BJ (cell line): ENCODE results near the gene UBE3D. TPM values are rescaled to one million over a fixed set of nuclear protein-coding genes. Genes with fewer than 3 reads are reported as not detected.
A peak's percentile ranks its signal among the peaks of the same experiment; 100 is the strongest.

ENCODE experiments used
- CTCF ChIA-PET: fragments of 350-600 bp; formaldehyde crosslinking; extraction: SDS; loops from one replicate; lab custom pipeline; 2021; ENCODE audit warnings: antibody characterized with exemption, inconsistent platforms; lab: Yijun Ruan, JAX
- POLR2A ChIA-PET: fragments of 300-600 bp; sonication (Branson Sonifier 250); formaldehyde crosslinking; extraction: SDS; loops from one replicate; lab custom pipeline; 2021; ENCODE audit warnings: antibody characterized with exemption; lab: Charles Lee
- DNase-seq: peaks from one replicate; pipeline ENCODE4 v3.0.0-alpha.2; 2011; ENCODE audit warnings: low read depth
- H3K27me3 ChIP-seq: 2 replicates; pipeline ENCODE4 v1.6.0; 2011; ENCODE audit warnings: low read length; ENCODE audit not compliant: control insufficient read depth, insufficient read depth
- H3K36me3 ChIP-seq: 2 replicates; pipeline ENCODE4 v1.5.1; 2011; ENCODE audit warnings: low read length; ENCODE audit not compliant: control insufficient read depth, insufficient read depth
- H3K4me3 ChIP-seq: 2 replicates; pipeline ENCODE4 v1.5.1; 2011; ENCODE audit warnings: low read depth, mild to moderate bottlenecking, control low read depth, low read length
- CTCF ChIP-seq: IDR thresholded peaks from 2 replicates; pipeline ENCODE4 v1.5.1; 2011; ENCODE audit warnings: low read depth, mild to moderate bottlenecking, control low read depth, inconsistent platforms, low read length, moderate library complexity; ENCODE audit not compliant: insufficient read depth
- polyA plus RNA-seq: library from polyadenylated mRNA; depleted of rRNA; stranded (reverse); fragments of >200 nt; gene quantifications from 2 replicates; pipeline ENCODE4 v1.2.3, GENCODE V29; 2011

The UBE3D gene
- polyA plus RNA-seq, 1 experiment: 2.1 TPM

- ChIA-PET POLR2A (no interaction called here), CTCF (interaction anchor here (1.4 kb wide), 1 partner anchor 12 kb away, joined by 3 read pairs; no protein-coding TSS in a partner anchor)
- DNase-seq: no peak
- Histone ChIP-seq H3K36me3 (no peaks in the 10 kb centered on the region), H3K27me3 (no peaks in the 10 kb centered on the region), H3K4me3 (no peak overlapping the region)
- TF ChIP-seq CTCF: no peak
These were observed 93.7 kb downstream of the UBE3D start for GRCh38 chr6:82971877-82972460.

GRCh38 chr6:82970839-82971238, 94.8 kb downstream of the UBE3D start:
- POLR2A ChIA-PET: no interaction called here
- H3K36me3 ChIP-seq: no peaks in the 10 kb centered on the region
- DNase-seq: no peak
- no peak for TF ChIP-seq CTCF
- no peak overlapping the region for H3K4me3 ChIP-seq
- CTCF ChIA-PET: no interaction called here
- H3K27me3 ChIP-seq: no peaks in the 10 kb centered on the region

DNA sequence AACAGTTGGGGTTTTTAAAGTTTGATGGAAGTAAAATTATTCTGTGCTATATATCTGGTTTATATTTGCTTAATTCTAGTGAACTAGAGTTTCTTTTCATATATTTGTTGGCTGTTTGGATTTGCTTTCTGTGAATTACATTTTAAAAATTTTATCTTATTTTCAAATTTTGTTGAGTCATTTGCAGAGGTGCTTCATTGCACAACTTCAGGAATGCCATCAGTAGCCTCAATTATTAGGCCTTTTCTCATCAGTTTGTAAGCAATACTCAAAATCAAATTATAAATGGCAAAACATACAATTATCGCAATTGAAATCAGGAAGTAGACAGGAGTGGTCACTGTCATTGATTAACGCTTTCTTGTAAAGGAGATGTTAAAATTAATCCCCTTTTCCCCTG, 96.9 kb downstream of the UBE3D start:
- no peak for TF ChIP-seq CTCF
- POLR2A ChIA-PET: no interaction called here
- Histone ChIP-seq H3K27me3 (no peaks in the 10 kb centered on the region), H3K4me3 (no peak overlapping the region), H3K36me3 (no peaks in the 10 kb centered on the region)
- CTCF ChIA-PET: no interaction called here
- no peak for DNase-seq

DNA sequence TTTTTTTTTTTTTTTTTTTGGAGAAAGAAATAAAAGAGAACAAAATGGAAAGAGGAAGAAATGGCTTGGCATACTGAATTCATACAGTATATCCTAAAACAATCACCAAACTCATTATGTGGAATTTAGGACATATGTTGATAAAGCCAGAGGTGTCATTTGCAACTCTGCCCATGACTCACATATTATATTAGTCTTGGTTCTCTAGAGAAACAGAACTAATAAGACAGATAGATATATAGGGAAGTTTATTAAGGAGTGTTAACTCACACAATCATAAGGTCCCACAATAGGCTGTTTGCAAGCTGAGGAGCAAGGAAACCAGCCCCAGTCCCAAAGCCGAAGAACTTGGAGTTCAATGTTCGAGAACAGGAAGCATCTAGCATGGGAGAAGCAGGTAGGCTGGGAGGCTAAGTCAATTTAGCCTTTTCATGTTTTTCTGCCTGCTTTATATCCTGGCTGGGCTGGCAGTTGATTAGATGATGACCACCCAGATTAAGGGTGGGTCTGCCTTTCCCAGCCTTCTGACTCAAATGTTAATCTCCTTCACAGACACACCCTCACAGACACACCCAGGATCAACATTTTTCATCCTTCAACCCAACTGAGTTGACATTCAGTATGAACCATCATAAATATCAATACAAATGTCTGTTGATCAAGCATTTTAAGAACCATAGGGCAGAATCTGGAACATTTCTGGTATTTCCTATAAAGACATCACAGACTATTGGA, 102.3 kb downstream of the UBE3D start:
- no peak for DNase-seq
- Histone ChIP-seq H3K4me3 (no peak overlapping the region), H3K36me3 (no peaks in the 10 kb centered on the region), H3K27me3 (no peaks in the 10 kb centered on the region)
- ChIA-PET CTCF (no interaction called here), POLR2A (no interaction called here)
- no peak for TF ChIP-seq CTCF

- no peaks in the 10 kb centered on the region for H3K36me3 ChIP-seq
- no peaks in the 10 kb centered on the region for H3K27me3 ChIP-seq
- DNase-seq: peak; percentile 39
- CTCF ChIA-PET: interaction anchor here (1.1 kb wide), 1 partner anchor 13 kb away, joined by 3 read pairs; no protein-coding TSS in a partner anchor
- TF ChIP-seq CTCF: no peak
- POLR2A ChIA-PET: no interaction called here
- no peak overlapping the region for H3K4me3 ChIP-seq
These were observed 106.2 kb downstream of the UBE3D start for GRCh38 chr6:82959385-82959941.
